Nucleus accumbens (tissue), 56 donors: ENCODE data around the gene RAPGEF5.

Source experiments
- DNase-seq, 56 donors: peaks; one replicate each; lab custom pipeline; 2025; lab: John Stamatoyannopoulos, UW

Gene RAPGEF5

GRCh38 chr7:22378199-22378980 lies 21.4 kb upstream of the RAPGEF5 start:
- DNase-seq, result no peak

- DNase-seq, result no peak
Observed at GRCh38 chr7:22377703-22378102, 20.7 kb upstream of the RAPGEF5 start.

- no peak for DNase-seq
Observed at GRCh38 chr7:22375359-22376048, 18.6 kb upstream of the RAPGEF5 start.

GRCh38 chr7:22373911-22374310 lies 17.0 kb upstream of the RAPGEF5 start:
- DNase-seq, result no peak

- no peak for DNase-seq
Observed at GRCh38 chr7:22373388-22373787, 16.4 kb upstream of the RAPGEF5 start.

GRCh38 chr7:22372863-22373262 lies 15.9 kb upstream of the RAPGEF5 start:
- no peak for DNase-seq

GRCh38 chr7:22371878-22372277 lies 14.9 kb upstream of the RAPGEF5 start:
- DNase-seq, result no peak

- no peak for DNase-seq
Observed at GRCh38 chr7:22364900-22365299, 7.9 kb upstream of the RAPGEF5 start.

GRCh38 chr7:22363756-22364422 lies 6.9 kb upstream of the RAPGEF5 start:
- DNase-seq, result no peak

- no peak for DNase-seq
Observed at GRCh38 chr7:22361795-22362194, 4.8 kb upstream of the RAPGEF5 start.

GRCh38 chr7:22361320-22361719 lies 4.4 kb upstream of the RAPGEF5 start:
- DNase-seq, result no peak

GRCh38 chr7:22358820-22359697 lies 2.1 kb upstream of the RAPGEF5 start:
- DNase-seq, result no peak

GRCh38 chr7:22357311-22358175 lies 589 bp upstream of the RAPGEF5 start:
- DNase-seq, result peak in 1 of 56 donors; percentile 23

GRCh38 chr7:22356010-22356691 lies 803 bp downstream of the RAPGEF5 start:
- DNase-seq, result peak in 1 of 56 donors; percentile 1

- DNase-seq, result no peak
Observed at GRCh38 chr7:22355620-22356009, 1.3 kb downstream of the RAPGEF5 start.

GRCh38 chr7:22354462-22354861 lies 2.5 kb downstream of the RAPGEF5 start:
- DNase-seq, result no peak

GRCh38 chr7:22352887-22353286 lies 4.1 kb downstream of the RAPGEF5 start:
- DNase-seq, result no peak

- DNase-seq, result no peak
Observed at GRCh38 chr7:22351878-22352277, 5.1 kb downstream of the RAPGEF5 start.

GRCh38 chr7:22351329-22351692 lies 5.6 kb downstream of the RAPGEF5 start:
- no peak for DNase-seq
